ENCODE measurements around the gene PRKCA. TPM values are rescaled to one million over a fixed set of nuclear protein-coding genes. Genes with fewer than 3 reads are reported as not detected.
A peak's percentile ranks its signal among the peaks of the same experiment; 100 is the strongest.

Gene PRKCA
- total and polyA plus RNA-seq, 9 of the 15 experiments (the other 6 are each of a cell fraction or from before 2014, with no cell fraction given) = 3.2 to 33.0 (median 17.8) TPM

- Histone ChIP-seq H3K9me3 (replicated peaks; ENCODE audit: control insufficient read depth, insufficient read depth, low read depth, low read length) (no peaks in the 10 kb centered on the region), H3K4me2 (ENCODE audit: insufficient read depth, low read length) (no peak overlapping the region), H3K9me1 (ENCODE audit: control insufficient read depth, insufficient read depth, low read length) (no peaks in the 10 kb centered on the region), H3K4me1 (replicated peaks in 1 of 2; ENCODE audit: control insufficient read depth in 2 of 2, insufficient read depth in 2 of 2, low read length in 2 of 2) (peaks cover 2 to 10% of the 10 kb centered on the region in 2 experiments; a peak in 3 of 5 replicates), H3K4me3 (no peak overlapping the region), H3K27me3 (ENCODE audit: control insufficient read depth in 2 of 2, insufficient read depth in 2 of 2, low read length in 2 of 2) (no peaks in the 10 kb centered on the region), H3K36me3 (ENCODE audit: control insufficient read depth, insufficient read depth, low read length) (no peaks in the 10 kb centered on the region), H4K20me1 (replicated peaks; ENCODE audit: control insufficient read depth, insufficient read depth, low read length) (peaks cover 13% of the 10 kb centered on the region; the same call in 1 of the 2 replicates), H3K9ac (ENCODE audit: insufficient read depth in 1 of 2, low read depth in 2 of 2, low read length in 2 of 2) (no peak overlapping the region), H3K27ac (ENCODE audit: extremely low read depth, low read depth, low read length) (no peak overlapping the region), H2AFZ (ENCODE audit: low read depth, low read length) (no peak overlapping the region), H3K79me2 (ENCODE audit: control insufficient read depth, insufficient read depth, low read length) (peaks cover 22% of the 10 kb centered on the region)
- WGBS (ENCODE audit: insufficient coverage, low coverage, missing lambda C conversion rate) = 21% methylated on average over 4 of the region's 4 CpGs
- intact Hi-C loops (cut with micrococcal nuclease) (no loop called here), in situ Hi-C loops (cut with MboI) (no loop called here)
- ATAC-seq (no peak), FAIRE-seq (no peak), DNase-seq (ENCODE audit: extremely low read depth in 1 of 4, low spot score in 3 of 4) (no peak)
- CTCF ChIA-PET (ENCODE audit: low intra/inter-chr PET ratio) = interaction anchor here (0.6 kb wide), 1 partner anchor 11 kb away, joined by 3 read pairs; no protein-coding TSS in a partner anchor
- no peak for TF ChIP-seq EP400 (IDR thresholded peaks at IDR 0.05)
- TF ChIP-seq KDM1A (IDR thresholded peaks at IDR 0.05) = peak in 1 of 2 experiments; percentile 35; a peak in 1 of 4 replicates
- no peak for TF ChIP-seq HNRNPUL1 (IDR thresholded peaks at IDR 0.05; ENCODE audit: low read length)
- POLR2A ChIA-PET = interaction anchor here (0.6 kb wide), 1 partner anchor 44 kb away, joined by 3 read pairs; no protein-coding TSS in a partner anchor
- no TSS peak for BruUV-seq (replicated peaks)
Observed at GRCh38 chr17:66398059-66398458, 95.6 kb downstream of the PRKCA start.

DNA sequence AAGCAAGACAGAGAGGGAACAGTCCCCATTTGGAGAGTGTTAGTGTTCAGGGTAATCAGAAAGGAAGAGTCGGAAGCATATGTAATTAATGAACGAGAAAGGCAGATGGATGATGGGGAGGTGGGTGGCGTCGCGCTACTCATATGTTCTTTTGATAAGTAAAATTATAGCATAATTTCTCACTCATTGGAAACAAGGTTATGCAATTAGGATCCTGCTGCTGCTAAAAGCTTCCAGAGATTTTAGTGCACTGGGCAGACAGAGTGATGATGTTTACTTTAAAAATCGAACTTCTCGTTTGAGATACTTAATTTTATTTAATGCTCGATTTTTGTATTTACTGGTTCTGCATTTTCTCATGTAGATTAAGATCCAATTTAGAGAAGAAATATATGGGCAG is 96.2 kb downstream of the PRKCA start:
- DNase-seq (ENCODE audit: extremely low read depth in 1 of 4, low spot score in 3 of 4) (no peak), FAIRE-seq (no peak), ATAC-seq (no peak)
- no peaks in the 10 kb centered on the region for H3K27me3 ChIP-seq (ENCODE audit: control insufficient read depth in 2 of 2, insufficient read depth in 2 of 2, low read length in 2 of 2)
- CTCF ChIA-PET (ENCODE audit: low intra/inter-chr PET ratio) = no interaction called here
- no peaks in the 10 kb centered on the region for H3K9me3 ChIP-seq (replicated peaks; ENCODE audit: control insufficient read depth, insufficient read depth, low read depth, low read length)
- no peak overlapping the region for H3K4me3 ChIP-seq
- H4K20me1 ChIP-seq (replicated peaks; ENCODE audit: control insufficient read depth, insufficient read depth, low read length) = peaks cover 13% of the 10 kb centered on the region; the same call in 1 of the 2 replicates
- 84% methylated on average over 7 of the region's 8 CpGs for WGBS (ENCODE audit: insufficient coverage, low coverage, missing lambda C conversion rate)
- no peak overlapping the region for H2AFZ ChIP-seq (ENCODE audit: low read depth, low read length)
- intact Hi-C loops (cut with micrococcal nuclease) = no loop called here
- BruUV-seq (replicated peaks) = no TSS peak
- no peaks in the 10 kb centered on the region for H3K9me1 ChIP-seq (ENCODE audit: control insufficient read depth, insufficient read depth, low read length)
- in situ Hi-C loops (cut with MboI) = no loop called here
- POLR2A ChIA-PET = no interaction called here
- no peak overlapping the region for H3K9ac ChIP-seq (ENCODE audit: insufficient read depth in 1 of 2, low read depth in 2 of 2, low read length in 2 of 2)
- H3K27ac ChIP-seq (ENCODE audit: extremely low read depth, low read depth, low read length) = no peak overlapping the region
- peaks cover 22% of the 10 kb centered on the region for H3K79me2 ChIP-seq (ENCODE audit: control insufficient read depth, insufficient read depth, low read length)
- no peaks in the 10 kb centered on the region for H3K36me3 ChIP-seq (ENCODE audit: control insufficient read depth, insufficient read depth, low read length)
- H3K4me2 ChIP-seq (ENCODE audit: insufficient read depth, low read length) = no peak overlapping the region
- H3K4me1 ChIP-seq (replicated peaks in 1 of 2; ENCODE audit: control insufficient read depth in 2 of 2, insufficient read depth in 2 of 2, low read length in 2 of 2) = peaks cover 2 to 10% of the 10 kb centered on the region in 2 experiments; a peak in 3 of 5 replicates
- no peak for TF ChIP-seq PREB (CRISPR knock-in tag; IDR thresholded peaks at IDR 0.05)
- TF ChIP-seq, protein P1, sequence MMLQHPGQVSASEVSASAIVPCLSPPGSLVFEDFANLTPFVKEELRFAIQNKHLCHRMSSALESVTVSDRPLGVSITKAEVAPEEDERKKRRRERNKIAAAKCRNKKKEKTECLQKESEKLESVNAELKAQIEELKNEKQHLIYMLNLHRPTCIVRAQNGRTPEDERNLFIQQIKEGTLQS (IDR thresholded peaks at IDR 0.05) = no peak
- TF ChIP-seq, protein P1 (CRISPR knock-in tag; conservative IDR thresholded peaks at IDR 0.05) = no peak
- TF ChIP-seq XRCC4 (IDR thresholded peaks at IDR 0.05; ENCODE audit: extremely low read depth, insufficient read depth, insufficient read length) = no peak
- TF ChIP-seq E2F1 (CRISPR knock-in tag; IDR thresholded peaks at IDR 0.05) = no peak
- TF ChIP-seq RUNX1 (IDR thresholded peaks at IDR 0.05; ENCODE audit: low read depth) = no peak
- TF ChIP-seq, protein P2, sequence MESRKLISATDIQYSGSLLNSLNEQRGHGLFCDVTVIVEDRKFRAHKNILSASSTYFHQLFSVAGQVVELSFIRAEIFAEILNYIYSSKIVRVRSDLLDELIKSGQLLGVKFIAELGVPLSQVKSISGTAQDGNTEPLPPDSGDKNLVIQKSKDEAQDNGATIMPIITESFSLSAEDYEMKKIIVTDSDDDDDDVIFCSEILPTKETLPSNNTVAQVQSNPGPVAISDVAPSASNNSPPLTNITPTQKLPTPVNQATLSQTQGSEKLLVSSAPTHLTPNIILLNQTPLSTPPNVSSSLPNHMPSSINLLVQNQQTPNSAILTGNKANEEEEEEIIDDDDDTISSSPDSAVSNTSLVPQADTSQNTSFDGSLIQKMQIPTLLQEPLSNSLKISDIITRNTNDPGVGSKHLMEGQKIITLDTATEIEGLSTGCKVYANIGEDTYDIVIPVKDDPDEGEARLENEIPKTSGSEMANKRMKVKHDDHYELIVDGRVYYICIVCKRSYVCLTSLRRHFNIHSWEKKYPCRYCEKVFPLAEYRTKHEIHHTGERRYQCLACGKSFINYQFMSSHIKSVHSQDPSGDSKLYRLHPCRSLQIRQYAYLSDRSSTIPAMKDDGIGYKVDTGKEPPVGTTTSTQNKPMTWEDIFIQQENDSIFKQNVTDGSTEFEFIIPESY (CRISPR knock-in tag; IDR thresholded peaks at IDR 0.05) = no peak

Measured in K562 (cell line).